Tongue (tissue), 2 donors: ENCODE results near the gene MYLK. TPM values are rescaled to one million over a fixed set of nuclear protein-coding genes. Genes with fewer than 3 reads are reported as not detected.
A peak's percentile ranks its signal among the peaks of the same experiment; 100 is the strongest.

ENCODE experiments used
- DNase-seq: peaks from one replicate; pipeline ENCODE4 v3.0.0-alpha.2; 2015
- total RNA-seq: library from RNA; depleted of rRNA; stranded (reverse); fragments of >200 nt; gene quantifications from one replicate; pipeline ENCODE4 v1.2.3, GENCODE V29; 2014

MYLK gene
- total RNA-seq, 1 donor from 2014 or later: 52.5 TPM

DNA sequence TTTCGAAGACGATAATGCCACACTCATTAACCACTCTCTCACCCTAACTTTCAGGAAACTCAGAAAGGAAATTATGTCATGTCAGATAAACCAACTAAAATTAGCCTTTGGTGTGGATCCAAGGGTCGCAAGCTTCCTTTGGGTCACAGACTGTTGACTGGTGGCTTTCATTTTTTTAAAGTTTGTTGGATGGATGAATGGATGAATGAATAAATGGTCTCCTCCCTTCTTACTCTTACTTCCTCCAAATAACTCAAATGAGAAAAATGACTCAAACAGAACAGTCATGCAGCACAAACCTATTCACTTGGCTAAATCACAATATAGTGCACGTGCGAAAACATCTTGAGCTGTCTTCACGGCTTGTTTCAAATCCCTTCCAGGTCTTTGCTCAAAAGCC lies 216.3 kb downstream of the MYLK start:
- DNase-seq: no peak

DNA sequence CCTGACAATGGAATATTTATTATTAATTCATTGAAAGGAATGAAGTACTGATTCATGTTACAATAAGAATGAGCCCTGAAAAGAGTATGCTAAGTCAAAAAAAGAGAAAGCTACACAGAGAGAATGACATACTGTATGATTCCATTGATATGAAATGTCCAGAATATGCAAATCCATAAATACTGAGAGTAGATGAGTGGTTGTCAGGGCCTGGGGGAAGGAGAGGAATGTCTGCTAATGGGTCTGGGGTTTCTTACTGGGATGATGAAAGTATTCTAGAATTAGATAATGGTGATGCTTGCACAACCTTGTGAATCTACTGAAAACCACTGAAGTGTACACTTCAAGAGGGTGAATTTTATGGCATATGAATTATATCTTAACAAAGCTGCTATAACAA lies 219.4 kb downstream of the MYLK start:
- no peak for DNase-seq

DNA sequence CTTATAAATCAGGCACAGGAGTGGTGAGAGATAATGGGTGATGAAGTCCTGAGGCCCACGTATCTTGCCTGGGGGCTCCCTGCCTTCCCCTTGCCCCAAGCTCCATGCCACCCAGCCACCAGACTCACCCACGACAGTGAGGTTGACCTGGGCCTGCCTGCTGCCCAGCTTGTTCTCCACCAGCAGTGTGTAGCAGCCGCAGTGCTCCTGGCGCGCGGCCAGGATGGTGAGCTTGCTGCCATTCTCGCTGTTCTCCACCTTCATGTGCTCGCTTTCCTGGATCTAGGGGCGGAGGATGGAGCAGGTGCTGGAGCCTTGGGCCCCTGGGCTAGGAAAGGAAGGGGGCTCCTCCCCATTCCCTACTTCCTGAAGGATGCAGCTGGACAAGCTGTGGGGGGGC lies 220.2 kb downstream of the MYLK start:
- peak; percentile 41 for DNase-seq

DNA sequence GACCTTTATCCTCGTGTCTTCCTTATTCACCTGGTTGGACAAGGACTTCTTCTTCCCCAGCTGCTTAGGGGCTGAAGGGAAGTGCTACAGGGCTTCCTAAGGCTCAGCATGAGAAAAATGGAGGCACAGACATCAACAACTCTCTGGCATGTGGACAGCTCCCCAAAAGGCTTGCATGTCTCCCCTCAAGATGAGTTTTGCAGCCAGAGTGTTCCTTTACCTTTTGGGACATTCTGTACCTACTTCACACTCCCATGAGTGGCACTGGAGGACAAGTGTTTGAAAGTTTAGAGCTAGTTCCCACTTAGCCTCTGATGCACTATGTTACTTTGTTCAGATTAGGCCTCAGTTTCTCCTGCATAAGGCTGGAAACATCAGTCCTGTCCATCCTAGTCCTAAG lies 222.2 kb downstream of the MYLK start:
- no peak for DNase-seq

DNA sequence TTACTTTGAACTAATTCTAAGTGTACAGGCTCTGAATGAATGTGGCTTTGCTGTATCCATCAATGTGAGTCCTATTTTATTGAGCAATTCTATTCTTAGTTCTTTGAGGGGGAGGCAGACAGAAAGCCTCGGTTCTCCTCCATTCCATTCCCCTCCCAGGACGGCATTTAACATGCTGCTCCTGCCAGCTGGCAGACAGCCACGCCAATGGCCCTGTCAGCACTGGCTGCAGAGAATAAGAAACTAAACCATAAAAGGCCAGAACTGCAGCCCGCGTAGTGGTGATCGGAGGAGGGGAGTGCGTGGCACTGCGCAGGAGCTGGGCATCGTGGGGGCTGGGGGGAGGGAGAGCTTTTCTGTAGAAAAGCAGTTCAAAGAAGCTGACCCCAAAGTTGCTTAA lies 223.2 kb downstream of the MYLK start:
- peak; percentile 92 for DNase-seq

DNA sequence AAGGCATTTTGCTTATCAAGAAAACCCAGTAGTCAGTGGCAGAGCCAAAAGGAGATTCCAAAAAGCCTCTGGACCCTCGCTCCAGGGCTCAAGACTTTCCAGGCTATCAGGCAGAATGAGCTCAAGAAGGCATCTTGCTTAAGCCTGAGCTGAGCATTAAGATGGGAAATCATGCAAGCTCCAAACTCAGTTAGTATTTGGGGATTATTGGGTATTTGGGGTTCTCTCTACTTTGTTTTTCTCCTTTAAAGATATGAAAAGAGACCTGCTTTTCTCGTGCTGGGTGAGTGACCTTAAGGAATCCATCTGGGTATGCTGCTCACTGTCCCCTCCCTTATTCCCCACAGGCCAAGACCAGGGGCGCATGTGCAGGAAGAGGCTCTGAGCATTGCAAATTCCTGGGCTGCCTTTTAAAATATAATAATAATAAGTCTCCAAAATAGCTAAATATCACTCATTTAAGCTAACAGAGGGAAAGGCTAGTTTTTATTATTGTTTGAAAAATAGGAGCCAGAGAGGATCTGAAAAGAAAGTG lies 223.9 kb downstream of the MYLK start:
- DNase-seq: no peak

DNA sequence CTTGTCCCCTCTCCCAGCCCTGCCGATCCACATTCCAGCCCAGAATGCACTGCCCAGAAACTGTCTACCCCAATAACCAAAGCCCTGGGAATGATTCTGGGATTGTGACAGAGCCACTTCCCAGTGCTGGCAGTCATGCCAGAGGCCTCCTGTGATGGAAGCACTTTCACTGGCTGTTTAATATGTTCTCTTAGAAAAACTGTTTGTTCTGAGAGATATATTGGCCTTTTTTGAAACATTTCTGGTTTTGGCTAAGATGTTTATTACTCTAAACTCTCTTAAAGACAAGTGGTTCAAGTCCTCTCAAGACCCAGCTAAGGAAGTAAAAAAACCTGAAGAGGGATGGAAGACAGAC lies 225.3 kb downstream of the MYLK start:
- DNase-seq: no peak

DNA sequence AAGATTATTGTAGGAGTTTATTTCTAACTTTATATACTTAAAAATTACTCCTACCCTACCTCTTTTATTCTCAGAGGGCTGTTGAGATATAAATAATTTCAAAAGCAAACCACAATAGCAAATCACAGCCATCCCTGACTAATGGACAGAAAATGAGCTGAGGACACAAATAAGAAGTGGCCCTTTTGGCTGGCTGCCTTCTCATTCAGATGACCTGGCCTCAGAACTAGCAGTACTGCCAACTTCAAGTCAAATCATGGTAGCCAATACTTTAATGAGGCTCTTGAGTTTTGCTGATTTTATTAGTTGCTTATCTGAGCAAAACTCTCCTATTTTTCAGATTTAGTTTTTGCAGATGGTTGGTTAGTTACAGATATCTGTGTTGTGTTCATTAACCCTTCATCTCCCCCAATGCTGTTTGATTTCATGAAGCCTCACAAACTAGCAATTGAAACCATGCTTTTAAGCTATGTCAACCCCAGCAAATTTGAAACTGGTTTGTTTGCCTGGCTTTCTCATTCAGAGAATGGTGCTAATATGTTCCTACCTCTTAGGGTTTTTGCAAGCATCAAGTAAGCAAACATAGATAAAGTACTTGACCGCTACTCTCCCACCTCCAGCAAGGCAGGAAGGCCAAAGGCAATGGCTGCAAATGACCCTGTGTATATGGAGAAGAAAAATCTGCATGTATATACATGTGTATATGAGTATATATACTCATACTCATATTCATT lies 225.8 kb downstream of the MYLK start:
- DNase-seq: no peak

DNA sequence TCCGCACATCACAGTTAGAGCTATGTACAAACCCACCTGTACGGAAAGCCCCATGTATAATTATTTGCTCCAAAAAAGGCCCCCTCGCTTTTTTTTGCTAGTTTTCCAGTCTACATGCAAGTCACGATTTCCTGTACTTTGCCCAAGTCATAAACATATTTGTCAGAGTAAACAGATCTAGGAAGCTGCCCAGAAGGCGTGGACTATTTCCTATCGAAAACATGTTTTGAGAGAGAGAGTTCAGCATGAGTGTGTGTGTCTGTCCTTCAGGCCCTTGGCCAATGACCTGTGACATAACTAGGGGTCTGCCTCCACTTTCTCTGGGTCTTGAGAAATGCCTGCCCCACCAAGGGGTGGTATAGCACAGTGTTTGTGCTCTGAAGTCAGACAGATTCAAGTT lies 226.6 kb downstream of the MYLK start:
- no peak for DNase-seq

DNA sequence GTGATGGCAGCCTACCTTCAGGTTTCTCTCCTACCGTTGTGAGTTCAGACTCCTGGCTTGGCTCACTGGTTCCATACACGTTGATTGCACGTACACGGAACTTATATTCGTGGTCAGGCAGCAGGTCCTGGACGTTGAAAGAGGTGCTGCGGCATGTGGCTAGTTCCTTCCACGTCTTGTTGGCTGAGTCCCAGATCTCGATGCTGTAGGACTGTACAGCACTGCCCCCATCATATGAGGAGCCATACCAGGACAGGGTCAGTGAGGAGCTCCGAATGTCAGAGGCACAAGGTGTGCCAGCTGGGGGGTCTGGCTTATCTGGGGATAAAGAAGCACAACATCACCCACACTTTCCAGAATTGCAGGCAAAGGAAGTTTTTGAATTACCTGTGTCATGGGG lies 227.0 kb downstream of the MYLK start:
- no peak for DNase-seq

DNA sequence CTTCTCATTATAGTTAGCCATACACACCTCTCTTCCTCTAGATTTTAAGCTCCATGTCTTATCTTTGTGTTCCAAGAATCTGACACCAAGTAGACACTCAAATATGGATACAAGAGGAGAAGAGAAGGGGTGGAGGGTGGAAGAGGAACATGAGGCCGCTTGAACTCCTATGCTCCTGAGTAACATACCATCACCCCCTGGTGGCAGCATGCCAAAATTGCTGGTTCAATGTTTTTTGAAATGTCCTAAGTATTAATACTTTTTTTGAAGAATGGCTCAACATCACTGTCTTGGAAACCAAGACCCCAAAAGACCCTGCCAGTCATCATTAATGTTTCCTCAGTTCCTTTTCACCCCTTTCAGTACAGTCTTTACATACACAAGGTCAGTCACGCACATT lies 227.4 kb downstream of the MYLK start:
- no peak for DNase-seq

DNA sequence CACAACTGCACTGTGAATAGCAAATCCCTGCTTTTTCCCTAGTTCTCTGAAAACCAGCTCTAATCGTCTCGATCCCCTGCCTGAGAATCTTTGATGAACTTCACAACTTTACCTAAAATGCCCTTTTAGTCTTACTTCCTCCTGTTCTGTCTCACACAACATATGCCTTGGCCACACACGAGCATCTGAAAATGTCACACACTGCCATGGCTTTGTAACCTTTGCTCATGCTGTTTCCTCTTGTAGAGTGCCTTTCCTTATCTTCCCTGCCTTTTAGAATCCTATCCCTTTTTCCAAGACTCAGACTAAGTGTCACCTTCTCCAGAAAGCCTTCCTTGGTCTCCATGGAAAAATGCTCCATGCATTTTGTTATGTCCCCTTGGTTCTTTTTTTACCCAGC lies 227.9 kb downstream of the MYLK start:
- no peak for DNase-seq

DNA sequence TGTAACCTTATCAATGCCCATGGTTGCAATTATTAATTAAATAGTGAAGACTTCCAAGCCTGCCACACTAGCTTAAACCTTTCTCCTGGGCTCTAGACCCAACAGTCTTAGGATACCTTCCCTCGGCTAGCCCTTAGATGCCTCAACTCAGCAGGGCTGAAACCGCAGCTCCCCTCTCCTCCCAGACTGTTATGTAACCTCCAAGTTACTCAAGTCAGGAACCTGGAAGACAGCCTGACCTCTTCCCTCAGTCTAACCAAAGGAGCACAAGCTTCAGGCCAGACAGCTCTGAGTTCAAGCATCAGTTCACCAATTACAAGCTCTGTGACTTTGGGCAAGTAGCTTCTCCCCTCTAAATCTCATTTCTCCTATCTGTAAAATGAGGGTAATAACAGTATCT lies 228.7 kb downstream of the MYLK start:
- DNase-seq: no peak

DNA sequence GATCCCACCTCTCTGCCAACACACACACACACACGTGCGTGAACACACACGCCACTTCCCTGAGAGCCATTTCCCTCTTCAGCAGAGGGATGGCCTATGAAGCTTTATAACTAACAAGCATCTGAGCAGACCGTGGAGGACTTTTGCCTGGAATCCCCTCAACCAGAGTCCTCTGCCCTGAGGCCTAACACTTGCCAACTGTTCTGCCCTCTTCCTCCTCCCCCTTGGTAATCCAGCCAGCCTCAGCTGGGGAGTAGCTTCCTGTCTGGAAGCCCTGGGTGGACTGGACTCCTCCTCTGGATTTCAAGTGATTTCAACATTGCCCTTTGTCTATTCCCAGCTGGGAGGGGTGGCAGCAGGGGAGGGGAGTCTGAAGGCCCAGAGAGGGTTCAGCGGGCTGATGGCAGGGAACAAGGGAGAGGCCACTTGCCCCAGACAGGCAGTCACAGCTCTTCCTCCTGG lies 230.9 kb downstream of the MYLK start:
- peak; percentile 66 for DNase-seq

DNA sequence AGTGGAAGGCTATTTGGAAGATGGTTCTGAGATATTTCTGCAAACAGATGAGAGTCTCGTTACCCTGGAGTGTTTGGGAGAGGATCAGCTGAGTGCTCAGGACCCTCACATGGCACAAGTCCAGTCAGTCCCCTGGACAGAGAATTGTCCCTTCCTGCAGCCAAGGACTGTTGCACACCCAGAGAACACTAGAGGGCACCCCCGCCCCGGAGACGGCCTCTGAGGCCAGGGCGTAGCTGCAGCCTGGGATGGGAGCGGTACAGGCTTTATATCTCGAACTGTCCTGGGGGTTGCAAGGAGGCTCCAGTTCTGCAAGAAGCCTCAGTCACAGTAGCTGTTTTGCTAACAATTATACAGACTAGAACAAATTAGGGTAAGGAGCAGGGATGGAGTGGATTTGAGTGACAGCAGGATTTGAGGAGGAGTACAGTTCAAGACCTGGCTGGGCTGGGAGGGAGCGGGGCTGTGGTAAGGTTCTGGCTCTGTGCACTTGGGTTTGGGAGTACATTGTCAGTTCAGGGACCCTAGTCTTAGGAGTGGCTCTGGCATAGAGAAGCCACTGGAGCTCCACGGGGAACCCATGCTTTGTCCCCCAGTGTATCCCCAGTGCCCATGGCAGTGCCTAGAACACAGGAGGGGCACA lies 231.7 kb downstream of the MYLK start:
- peak; percentile 91 for DNase-seq

DNA sequence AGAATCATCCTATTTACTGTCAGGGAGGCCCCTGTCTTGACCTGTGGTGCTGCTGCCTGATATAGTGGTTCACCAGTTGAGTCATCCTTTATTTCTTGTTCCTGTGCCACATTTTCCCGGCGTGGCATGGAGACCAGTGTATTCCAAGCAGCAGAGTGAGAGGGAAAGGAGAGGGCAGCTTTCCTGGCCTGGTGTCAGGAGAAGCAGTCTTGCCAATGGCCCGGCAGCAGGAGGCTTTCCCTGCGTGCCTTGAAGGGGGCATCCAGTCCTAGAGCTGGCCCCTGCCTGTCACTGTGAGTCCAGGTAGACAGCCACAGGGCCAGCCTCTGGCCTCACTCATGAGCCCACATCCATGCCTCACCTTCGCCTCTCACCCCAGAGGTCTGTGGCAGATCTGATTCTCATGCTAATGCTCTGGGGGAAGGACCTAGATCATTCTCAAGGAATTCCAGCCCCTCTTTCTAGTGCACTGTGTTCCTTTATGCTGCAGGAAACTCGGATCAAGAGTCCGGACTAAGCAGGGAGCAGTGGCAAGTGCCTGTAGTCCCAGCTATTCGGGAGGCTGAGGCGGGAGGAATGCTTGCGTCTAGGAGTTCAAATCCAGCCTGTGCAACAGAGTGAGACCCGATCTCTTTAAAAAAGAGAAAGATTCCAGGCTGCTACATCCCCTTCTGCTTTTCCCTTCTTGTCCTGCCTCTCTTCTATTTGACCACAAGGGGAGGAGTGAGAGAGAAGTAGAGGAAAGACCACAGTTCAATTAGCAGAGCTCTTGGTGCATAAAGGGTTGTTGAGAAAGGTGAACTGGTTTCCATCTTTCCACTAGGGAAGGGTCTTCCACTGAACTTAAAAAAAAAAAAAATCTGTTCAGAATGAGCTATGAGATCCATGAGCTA lies 232.4 kb downstream of the MYLK start:
- no peak for DNase-seq

DNA sequence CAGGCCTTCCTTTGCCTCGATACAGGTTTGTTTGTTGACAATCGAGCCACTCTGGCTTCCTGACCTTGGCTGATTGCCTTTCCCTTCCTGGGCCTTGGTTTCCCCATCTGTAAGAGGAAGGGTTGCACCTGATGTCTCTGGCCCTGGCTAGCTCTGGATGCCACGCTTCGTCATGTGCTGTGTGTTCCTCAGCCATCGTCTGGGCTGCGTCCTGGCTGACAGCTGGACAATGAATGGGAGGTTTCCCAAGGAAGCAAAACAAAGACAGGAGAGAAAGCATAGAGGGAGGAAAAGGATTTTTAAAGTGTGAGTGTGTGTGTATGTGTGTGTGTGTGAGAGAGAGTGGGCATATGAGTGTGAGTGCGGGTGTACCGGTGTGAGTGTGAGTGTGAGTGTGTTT lies 234.0 kb downstream of the MYLK start:
- DNase-seq: no peak

DNA sequence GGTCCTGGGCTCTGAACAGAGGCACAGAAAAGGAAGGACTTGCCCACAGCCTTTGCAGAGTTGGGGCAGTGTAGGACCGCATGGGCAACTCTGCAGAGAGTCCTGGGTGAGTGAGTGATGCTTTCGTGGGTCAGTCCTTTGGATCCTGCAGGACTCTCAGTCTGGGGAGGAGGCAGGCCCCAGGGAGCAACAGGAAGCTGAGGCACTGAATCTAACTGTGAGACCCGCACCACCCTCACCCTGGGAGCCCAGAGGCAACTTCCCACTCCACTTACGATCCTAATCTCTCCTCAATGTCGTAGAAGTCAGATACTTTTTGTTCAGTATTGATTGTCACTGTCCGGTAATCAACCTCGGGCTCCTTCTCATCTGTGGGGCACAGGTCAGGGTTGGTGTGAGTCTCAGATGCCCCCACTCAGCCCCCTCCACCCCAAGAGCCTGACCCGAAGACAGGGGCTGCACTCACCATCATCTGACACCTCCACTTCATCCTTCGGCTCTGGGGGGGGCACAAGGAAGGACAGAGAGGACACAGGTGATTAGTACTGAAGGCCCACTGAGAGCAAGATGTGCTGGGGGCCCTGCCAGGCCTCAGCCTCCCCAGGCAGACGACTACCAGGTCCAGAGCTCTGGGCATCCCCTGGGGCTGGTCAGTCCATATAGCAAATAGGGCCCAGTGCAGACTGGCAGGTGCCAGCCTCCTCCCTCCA lies 235.3 kb downstream of the MYLK start:
- no peak for DNase-seq

DNA sequence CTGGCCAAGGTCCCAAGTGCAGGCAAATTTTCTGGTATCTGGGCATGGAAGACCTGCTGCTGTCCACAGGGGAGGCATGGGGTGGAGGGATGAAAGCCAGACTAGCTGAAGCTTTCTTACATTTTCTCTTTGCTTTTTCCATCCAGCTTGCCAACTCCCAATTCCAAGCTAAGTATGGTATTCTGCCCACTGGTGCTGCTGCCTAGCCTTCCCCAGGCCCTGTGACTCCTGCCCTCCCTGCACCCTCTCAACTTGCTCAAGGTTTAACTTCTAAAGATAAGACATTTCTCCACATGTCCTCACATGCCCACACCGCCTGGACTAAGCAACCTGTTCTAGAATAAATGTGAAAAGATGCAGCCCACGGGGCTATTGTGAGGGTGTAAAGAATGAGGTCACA lies 239.8 kb downstream of the MYLK start:
- DNase-seq: no peak

DNA sequence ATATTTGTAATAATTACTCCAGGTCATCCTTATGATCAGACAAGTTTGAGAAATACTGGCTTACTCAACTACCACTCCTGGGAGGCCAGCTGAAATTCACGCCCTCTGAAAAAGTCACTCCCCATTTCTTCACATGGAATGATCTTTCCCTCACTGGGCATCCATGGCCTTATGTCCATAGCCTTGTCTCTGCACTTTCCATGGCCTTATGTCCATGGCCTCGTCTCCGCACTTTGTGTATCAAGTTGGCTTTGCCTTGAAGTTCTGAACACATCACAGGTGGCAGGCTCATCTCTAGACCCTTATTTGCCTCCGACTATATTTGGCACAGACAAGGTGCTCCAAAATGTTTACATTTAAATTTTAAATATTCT lies 241.2 kb downstream of the MYLK start:
- DNase-seq: no peak

DNA sequence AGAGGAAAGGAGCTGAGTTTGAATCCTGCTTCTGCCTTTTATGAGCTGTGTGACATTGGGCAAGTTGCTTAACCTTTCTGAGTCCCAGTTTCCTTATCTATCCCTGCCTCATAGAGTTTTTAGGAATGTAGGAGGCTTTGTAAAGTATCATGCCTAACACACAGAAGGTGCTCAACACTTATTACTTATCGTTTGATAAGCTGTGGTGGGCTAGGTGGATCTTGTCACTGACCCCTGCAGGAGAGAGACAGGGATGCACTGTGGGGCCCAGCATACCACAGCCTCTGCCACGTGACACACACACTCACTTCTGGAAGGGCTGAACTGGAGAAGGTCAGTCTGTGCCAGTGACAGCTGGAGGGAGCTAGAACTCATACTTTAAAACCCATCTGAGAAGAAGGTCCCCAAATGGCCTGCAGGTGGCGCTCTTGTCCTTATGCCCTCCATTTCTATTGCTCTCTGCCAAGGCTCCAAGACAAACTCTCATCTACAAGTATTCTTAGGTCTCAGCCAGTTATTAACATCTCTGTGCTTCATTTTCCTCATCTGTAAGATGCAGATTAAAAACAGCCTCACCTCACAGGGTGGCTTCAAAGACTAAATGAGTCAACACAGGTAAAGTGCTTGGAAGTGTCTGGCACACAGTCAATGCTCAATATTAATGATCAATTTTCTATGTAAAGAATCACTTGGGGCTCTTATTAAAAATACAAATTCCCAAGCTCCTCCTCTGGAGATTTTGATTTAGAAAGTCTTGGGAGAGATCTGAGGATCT lies 241.8 kb downstream of the MYLK start:
- peak; percentile 79 for DNase-seq

DNA sequence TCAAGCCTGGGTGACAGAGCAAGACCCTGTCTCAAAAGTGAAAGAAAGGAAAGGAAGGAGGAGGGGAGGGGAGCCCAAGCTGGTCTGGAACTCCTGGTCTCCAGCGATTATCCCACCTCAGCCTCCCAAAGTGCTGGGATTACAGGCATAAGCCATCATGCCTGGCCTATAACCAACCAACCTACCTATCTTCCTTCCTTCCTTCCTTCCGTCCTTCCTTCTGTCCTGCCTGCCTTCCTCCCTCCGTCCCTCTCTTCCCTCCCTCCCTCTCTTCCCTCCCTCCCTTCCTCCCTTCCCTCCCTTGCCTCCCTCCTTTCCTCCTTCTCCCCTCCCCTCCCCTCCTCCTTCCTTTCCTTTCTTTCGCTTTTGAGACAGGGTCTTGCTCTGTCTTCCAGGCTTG lies 242.6 kb downstream of the MYLK start:
- no peak for DNase-seq
